Natural killer cell (primary cell): ENCODE data around the gene PPP1R9A. TPM values are rescaled to one million over a fixed set of nuclear protein-coding genes. Genes with fewer than 3 reads are reported as not detected.
"Not testable (repeated sequence)": the region's sequence is repeated elsewhere in the genome, so short reads cannot be mapped to it uniquely, and the experiment has no call there.

Experiments used
- ATAC-seq, 3 donors: fragments of 150-1000 bp in 2 of 3; fragments of 200-7000 bp in 1 of 3; cut with Tn5 transposase; 1 replicate in 1 of 3; 2 replicates in 2 of 3; pipeline ENCODE4 v1.10.0; 2021; ENCODE audit warnings: mild to moderate bottlenecking in 2 of 3, moderate library complexity in 2 of 3
- DNase-seq, 2 donors: peaks; one replicate each; pipeline versions ENCODE4 v3.0.0 to v3.0.0-alpha.2; 2013 to 2021; ENCODE audit warnings: mixed read lengths in 1 of 2
- H3K27ac ChIP-seq: one replicate; pipeline ENCODE4 v1.5.1; 2013; ENCODE audit warnings: mild to moderate bottlenecking, low read length
- H3K27me3 ChIP-seq: one replicate; pipeline ENCODE4 v1.6.1; 2013; ENCODE audit warnings: low read length; ENCODE audit not compliant: control insufficient read depth, insufficient read depth
- H3K36me3 ChIP-seq: one replicate; pipeline ENCODE4 v1.6.1; 2013; ENCODE audit warnings: low read length; ENCODE audit not compliant: control insufficient read depth, insufficient read depth
- H3K4me1 ChIP-seq: one replicate; pipeline ENCODE4 v1.6.1; 2013; ENCODE audit warnings: low read length; ENCODE audit not compliant: control insufficient read depth, insufficient read depth
- H3K4me3 ChIP-seq: one replicate; pipeline ENCODE4 v1.5.1; 2013; ENCODE audit warnings: low read length
- H3K9me3 ChIP-seq: one replicate; pipeline ENCODE4 v1.6.1; 2013; ENCODE audit warnings: low read length; ENCODE audit not compliant: control insufficient read depth, insufficient read depth
- H3K27ac Mint-ChIP-seq, 2 donors: one replicate each; pipeline ENCODE4 v1.8.0; 2022; ENCODE audit warnings: mild to moderate bottlenecking in 2 of 2, mixed read lengths in 2 of 2, moderate library complexity in 1 of 2
- H3K27me3 Mint-ChIP-seq, 2 donors: one replicate each; pipeline ENCODE4 v1.8.0; 2022; ENCODE audit warnings: low read depth in 2 of 2, mixed read lengths in 2 of 2
- H3K36me3 Mint-ChIP-seq: one replicate; pipeline ENCODE4 v1.8.0; 2022; ENCODE audit warnings: mixed read lengths
- H3K4me1 Mint-ChIP-seq, 2 donors: one replicate each; pipeline ENCODE4 v1.8.0; 2022; ENCODE audit warnings: mixed read lengths in 2 of 2
- H3K4me3 Mint-ChIP-seq: one replicate; pipeline ENCODE4 v1.8.0; 2022; ENCODE audit warnings: mild to moderate bottlenecking, moderate library complexity, mixed read lengths
- H3K9me3 Mint-ChIP-seq, 2 donors: one replicate each; pipeline ENCODE4 v1.8.0; 2022; ENCODE audit warnings: mixed read lengths in 2 of 2
- WGBS: methylation state at CpG from one replicate; pipeline ENCODE4 v1.1.7; 2013; ENCODE audit warnings: missing lambda C conversion rate; ENCODE audit not compliant: insufficient coverage; 5-methylcytosine and 5-hydroxymethylcytosine counted together
- intact Hi-C: fragments of 100-400 bp; cut with micrococcal nuclease; formaldehyde crosslinking; loops from one replicate; pipeline ENCODE4 v1.14.2; 2022
- total RNA-seq, 4 donors: library from RNA; stranded (reverse); fragments of 120-200 nt in 1 of 4; gene quantifications; one replicate each; pipeline versions ENCODE4 v1.2.3 to v1.2.4, GENCODE V29; 2013 to 2022
- TF ChIP-seq, protein P1 (sequence below): fragments of 200-600 bp; IDR thresholded peaks from one replicate; pipeline ENCODE4 v1.8.0; 2022; ENCODE audit warnings: antibody characterized with exemption

Gene PPP1R9A
- total RNA-seq, 3 donors from 2014 or later (not counting 1 experiment from before 2014, with no cell fraction given): 1.6 to 6.0 (median 2.0) TPM

DNA sequence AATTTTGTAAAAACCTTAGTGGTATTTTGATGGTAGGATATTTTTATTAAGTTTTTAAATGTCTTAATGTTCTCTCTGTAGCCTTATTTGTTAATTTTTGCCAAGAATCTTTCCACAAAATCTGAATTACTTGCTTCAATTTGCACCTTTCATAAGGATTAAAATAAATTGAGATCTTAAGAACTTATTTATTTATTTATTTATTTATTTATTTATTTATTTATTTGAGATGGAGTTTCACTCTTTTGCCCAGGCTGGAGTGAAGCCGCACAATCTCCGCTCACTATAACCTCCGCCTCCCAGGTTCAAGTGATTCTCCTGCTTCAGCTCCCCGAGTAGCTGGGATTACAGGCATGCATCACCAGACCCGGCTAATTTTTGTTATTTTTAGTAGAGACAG, 98.6 kb downstream of the PPP1R9A start:
- intact Hi-C loops: no loop called here

DNA sequence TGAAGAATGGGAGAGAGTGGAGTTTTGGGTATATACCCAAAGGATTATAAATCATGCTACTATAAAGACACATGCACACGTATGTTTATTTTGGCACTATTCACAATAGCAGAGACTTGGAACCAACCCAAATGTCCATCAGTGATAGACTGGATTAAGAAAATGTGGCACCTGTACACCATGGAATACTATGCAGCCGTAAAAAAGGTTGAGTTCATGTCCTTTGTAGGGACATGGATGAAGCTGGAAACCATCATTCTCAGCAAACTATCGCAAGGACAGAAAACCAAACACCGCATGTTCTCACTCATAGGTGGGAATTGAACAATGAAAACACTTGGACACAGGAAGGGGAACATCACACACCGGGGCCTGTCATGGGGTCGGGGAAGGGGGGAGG, 101.4 kb downstream of the PPP1R9A start:
- DNase-seq, H3K9me3 ChIP-seq, H3K36me3 ChIP-seq, intact Hi-C loops, H3K27ac Mint-ChIP-seq, H3K4me3 ChIP-seq, H3K9me3 Mint-ChIP-seq, ATAC-seq, H3K4me1 Mint-ChIP-seq, H3K27me3 ChIP-seq, H3K27me3 Mint-ChIP-seq, H3K4me3 Mint-ChIP-seq, H3K4me1 ChIP-seq, H3K27ac ChIP-seq, H3K36me3 Mint-ChIP-seq: not testable (repeated sequence)
- WGBS: 89% methylated on average over 5 of the region's 6 CpGs

More for the DNA sequence above, 98.6 kb downstream of the PPP1R9A start:
- Mint-ChIP-seq H3K27ac (no peak overlapping the region), H3K4me1 (no peaks in the 10 kb centered on the region), H3K9me3 (no peaks in the 10 kb centered on the region), H3K27me3 (no peaks in the 10 kb centered on the region), H3K36me3 (no peaks in the 10 kb centered on the region), H3K4me3 (no peak overlapping the region)
- WGBS: 97% methylated on average over 5 of the region's 5 CpGs
- no peaks in the 10 kb centered on the region for H3K9me3 ChIP-seq
- H3K4me1 ChIP-seq: no peaks in the 10 kb centered on the region
- H3K4me3 ChIP-seq: no peak overlapping the region
- TF ChIP-seq, protein P1, sequence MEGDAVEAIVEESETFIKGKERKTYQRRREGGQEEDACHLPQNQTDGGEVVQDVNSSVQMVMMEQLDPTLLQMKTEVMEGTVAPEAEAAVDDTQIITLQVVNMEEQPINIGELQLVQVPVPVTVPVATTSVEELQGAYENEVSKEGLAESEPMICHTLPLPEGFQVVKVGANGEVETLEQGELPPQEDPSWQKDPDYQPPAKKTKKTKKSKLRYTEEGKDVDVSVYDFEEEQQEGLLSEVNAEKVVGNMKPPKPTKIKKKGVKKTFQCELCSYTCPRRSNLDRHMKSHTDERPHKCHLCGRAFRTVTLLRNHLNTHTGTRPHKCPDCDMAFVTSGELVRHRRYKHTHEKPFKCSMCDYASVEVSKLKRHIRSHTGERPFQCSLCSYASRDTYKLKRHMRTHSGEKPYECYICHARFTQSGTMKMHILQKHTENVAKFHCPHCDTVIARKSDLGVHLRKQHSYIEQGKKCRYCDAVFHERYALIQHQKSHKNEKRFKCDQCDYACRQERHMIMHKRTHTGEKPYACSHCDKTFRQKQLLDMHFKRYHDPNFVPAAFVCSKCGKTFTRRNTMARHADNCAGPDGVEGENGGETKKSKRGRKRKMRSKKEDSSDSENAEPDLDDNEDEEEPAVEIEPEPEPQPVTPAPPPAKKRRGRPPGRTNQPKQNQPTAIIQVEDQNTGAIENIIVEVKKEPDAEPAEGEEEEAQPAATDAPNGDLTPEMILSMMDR: no peak
- no peaks in the 10 kb centered on the region for H3K36me3 ChIP-seq
- DNase-seq (no peak), ATAC-seq (no peak)
- no peak overlapping the region for H3K27ac ChIP-seq
- H3K27me3 ChIP-seq: no peaks in the 10 kb centered on the region

- Histone ChIP-seq H3K36me3 (no peaks in the 10 kb centered on the region), H3K27me3 (no peaks in the 10 kb centered on the region), H3K27ac (no peak overlapping the region), H3K9me3 (no peaks in the 10 kb centered on the region), H3K4me3 (no peak overlapping the region), H3K4me1 (no peaks in the 10 kb centered on the region)
- WGBS: no CpG with 5 or more reads among the region's 1 CpG
- DNase-seq (no peak), ATAC-seq (no peak)
- no peaks in the 10 kb centered on the region for H3K4me1 Mint-ChIP-seq
- no peak overlapping the region for H3K4me3 Mint-ChIP-seq
- TF ChIP-seq, protein P1: no peak
- intact Hi-C loops: no loop called here
- no peaks in the 10 kb centered on the region for H3K27me3 Mint-ChIP-seq
- H3K36me3 Mint-ChIP-seq: no peaks in the 10 kb centered on the region
- no peaks in the 10 kb centered on the region for H3K9me3 Mint-ChIP-seq
- H3K27ac Mint-ChIP-seq: no peak overlapping the region
Measured at GRCh38 chr7:95011146-95011928, 103.9 kb downstream of the PPP1R9A start.

DNA sequence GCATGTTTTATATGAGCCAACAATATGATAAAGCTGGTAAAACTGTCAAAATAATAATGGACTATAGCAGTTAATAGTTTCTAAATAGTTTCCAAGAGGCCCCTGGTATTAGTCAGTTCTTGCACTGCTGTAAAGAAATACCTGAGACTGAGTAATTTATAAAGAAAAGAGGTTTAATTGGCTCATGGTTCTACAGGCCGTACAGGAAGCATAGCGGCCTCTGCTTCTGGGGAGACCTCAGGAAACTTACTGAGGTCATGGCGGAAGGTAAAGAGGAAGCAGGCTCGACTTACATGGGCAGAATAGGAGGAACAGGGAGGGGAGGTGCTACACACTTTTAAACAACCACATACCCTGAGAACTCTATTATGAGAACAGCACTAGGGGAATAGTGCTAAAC, 104.6 kb downstream of the PPP1R9A start:
- H3K27ac ChIP-seq: no peak overlapping the region
- Mint-ChIP-seq H3K27me3 (no peaks in the 10 kb centered on the region), H3K9me3 (peaks cover 0 to 2% of the 10 kb centered on the region in 2 donors), H3K4me3 (no peak overlapping the region), H3K36me3 (no peaks in the 10 kb centered on the region), H3K4me1 (no peaks in the 10 kb centered on the region), H3K27ac (no peak overlapping the region)
- DNase-seq (no peak), ATAC-seq (no peak)
- no peaks in the 10 kb centered on the region for H3K9me3 ChIP-seq
- TF ChIP-seq, protein P1: no peak
- H3K4me3 ChIP-seq: no peak overlapping the region
- 56% methylated on average over 4 of the region's 4 CpGs for WGBS
- no peaks in the 10 kb centered on the region for H3K27me3 ChIP-seq
- no peaks in the 10 kb centered on the region for H3K36me3 ChIP-seq
- H3K4me1 ChIP-seq: no peaks in the 10 kb centered on the region
- intact Hi-C loops: no loop called here
